ENCODE results near the gene CYP39A1.

DNA sequence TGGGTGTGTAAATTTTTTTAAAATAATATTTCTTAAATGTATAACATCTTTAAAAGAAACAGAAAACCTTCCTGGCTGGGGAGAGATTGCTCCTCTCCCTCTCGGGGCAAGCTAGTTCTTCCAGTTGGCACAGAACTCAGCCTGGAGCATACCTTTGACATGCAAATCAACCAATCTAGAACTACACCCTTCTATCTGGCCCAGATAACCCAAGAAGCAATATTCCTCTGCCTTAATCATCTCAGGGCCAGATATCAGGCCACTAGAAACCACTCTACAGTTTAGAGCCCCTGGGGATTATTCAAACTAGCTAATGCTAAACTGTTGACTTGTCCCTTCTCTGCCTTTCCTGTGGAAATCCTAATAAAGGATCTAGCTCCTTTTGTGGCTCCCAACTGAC, 33.9 kb downstream of the CYP39A1 start:
- TF ChIP-seq TAF1 (IDR thresholded peaks at IDR 0.05; ENCODE audit: borderline replicate concordance, low read depth, low read length), result no peak
- no peak for TF ChIP-seq POLR2A (IDR thresholded peaks at IDR 0.05; ENCODE audit: low read depth, low read length)

Measured in GM12892 (cell line).